NCI-H82 treated with DMSO at 0.1 percent for 48 hours (cell line): ENCODE data around the gene LAMC3.
A peak's percentile ranks its signal among the peaks of the same experiment; 100 is the strongest.

Experiments
- DNase-seq: peaks from one replicate; lab custom pipeline; 2025; ENCODE audit not compliant: unreplicated experiment; lab: John Stamatoyannopoulos, UW

The LAMC3 gene

DNA sequence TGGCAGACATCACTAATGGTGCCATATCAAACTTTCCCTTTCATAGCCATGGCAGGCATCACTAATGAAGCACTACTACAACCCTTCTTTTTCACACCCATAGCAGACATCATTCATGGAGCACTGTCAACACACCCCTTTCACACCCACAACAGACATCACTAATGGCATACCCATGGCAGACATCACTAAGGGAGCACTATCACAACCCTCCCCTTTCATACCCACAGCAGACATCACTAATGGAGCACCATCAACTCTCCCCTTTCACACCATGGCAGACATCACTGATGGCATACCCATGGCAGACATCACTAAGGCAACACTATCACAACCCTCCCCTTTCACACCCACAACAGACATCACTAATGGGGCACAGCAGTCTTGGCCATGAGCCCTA, 33.7 kb downstream of the LAMC3 start:
- no peak for DNase-seq

DNA sequence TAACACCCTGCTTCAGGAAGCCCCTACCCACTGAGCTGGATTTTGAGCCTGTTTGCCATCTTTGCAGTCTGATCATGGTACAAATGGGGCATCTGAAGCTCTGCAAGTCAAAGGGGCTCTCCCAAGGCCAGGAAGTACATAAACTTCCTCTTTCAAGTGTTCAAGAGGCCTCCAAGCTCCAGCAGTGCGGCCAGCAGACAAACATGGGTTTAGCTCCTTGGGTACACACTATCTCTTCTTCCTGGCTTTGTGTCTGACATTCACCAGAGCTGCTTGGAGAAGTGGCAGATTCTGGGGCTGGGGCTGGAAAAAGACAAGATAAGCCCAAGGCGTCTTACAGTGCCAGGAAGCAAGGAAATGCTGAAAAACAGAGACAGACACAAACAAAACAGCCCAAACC, 34.1 kb downstream of the LAMC3 start:
- DNase-seq: no peak

DNA sequence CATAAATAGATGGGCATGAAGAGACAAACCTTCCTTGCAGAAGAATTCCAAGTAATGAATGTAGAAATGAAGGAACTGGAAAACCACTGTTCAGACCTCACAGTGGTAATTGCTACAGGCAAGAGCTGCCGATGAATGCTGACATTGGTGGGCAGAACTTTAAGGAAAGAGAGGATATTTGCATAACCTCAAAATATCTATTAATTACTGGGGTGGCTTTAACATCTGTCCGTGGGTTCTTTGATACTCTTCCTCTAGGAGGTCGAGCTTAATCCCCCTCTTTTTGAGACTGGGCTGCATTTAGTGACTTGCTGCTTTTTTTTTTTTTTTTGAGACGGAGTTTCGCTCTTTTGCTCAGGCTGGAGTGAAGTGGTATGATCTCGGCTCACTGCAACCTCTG, 34.7 kb downstream of the LAMC3 start:
- DNase-seq: no peak

DNA sequence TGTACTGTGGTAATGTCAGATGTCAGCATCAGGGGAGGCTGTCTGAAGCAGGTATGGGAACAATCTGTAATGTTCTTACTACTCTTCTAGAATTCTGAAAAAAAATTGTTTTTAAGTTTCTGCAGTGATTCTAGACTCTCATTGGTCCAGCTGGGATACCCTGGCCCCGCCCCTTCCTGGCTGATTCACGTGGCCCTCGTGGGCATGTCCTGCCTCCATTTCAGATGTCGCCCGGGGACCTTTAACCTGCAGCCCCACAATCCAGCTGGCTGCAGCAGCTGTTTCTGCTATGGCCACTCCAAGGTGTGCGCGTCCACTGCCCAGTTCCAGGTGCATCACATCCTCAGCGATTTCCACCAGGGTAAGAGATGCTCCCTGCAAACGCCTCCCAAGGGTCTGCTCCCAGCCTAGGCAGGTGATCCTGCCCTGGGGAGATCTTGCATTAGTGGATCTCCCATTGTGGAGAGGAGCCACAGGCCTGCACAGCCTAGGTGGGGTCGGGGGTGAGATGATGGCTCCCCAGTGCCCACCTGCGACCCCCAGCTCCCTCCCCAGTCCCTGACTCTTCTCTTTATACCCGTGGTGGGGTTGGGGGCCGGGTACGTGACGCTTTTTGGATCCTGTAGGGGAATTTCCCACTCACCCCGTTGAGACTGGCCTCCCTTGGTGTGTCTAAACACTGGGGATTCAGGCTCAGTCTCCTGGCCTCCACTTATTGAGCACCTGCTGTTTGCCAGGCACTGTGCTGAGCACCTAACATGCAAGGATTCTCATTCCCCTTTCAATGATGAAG, 36.5 kb downstream of the LAMC3 start:
- DNase-seq: no peak

DNA sequence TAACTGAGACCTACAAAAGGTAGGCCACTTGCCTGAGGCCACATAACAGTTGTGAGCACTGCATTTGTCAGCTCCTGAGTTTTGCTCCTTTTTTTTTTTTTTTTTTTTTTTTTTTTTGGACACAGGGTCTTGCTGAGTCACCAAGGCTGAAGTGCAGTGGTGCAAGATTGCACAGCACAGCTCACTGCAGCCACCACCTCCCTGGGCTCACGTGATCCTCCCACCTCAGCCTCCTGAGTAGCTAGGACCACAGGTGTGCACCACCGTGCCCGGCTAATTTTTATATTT, 37.1 kb downstream of the LAMC3 start:
- DNase-seq: no peak

DNA sequence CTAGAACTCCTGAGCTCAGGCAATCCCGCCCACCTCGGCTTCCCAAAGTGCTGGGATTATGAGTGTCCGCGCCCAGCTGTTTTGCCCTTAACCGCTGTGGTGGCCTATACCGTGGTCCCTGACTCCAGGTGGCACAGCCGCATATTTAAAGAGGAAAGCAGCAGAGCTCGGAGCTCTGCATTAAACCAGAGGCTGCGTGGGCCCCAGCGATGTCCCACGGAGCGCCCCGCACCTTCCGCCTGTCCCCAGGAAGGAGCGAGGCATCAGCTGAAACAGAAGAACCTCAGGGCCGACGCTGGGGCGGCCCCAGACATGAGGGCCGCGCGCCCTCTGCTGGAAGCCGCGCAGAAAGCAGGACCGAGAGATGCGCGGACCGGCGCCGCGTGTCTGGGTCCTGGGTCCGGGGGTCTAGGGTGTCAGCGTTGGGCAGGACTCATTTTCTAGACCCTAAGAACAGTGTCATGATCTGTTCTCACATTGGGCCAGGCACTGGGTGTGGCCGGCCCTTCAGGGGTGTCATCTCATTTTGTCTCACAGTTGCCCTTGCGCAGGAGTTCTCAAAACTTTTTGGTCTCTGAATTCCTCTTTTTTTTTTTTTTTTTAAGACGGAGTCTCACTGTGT, 37.7 kb downstream of the LAMC3 start:
- DNase-seq: peak; percentile 23

DNA sequence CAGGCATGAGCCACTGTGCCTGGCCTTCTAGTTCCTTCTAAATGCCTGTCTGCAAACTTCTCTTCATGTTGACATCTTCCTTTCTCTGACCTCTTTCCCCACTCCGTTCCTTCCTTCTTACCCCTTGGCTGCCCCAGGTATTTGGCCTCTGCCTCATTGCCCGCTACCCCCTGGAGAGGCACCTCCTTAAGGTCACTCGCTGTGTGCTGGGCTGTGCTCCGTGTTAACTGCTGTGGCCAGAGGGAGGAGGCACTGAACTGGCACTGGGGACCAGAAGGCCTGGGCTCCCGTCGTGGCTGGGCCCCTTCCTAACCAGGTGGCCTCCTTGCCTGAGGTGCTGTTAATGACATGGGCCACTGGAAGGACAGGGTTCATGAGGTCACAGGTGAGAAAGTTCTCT, 39.4 kb downstream of the LAMC3 start:
- no peak for DNase-seq

DNA sequence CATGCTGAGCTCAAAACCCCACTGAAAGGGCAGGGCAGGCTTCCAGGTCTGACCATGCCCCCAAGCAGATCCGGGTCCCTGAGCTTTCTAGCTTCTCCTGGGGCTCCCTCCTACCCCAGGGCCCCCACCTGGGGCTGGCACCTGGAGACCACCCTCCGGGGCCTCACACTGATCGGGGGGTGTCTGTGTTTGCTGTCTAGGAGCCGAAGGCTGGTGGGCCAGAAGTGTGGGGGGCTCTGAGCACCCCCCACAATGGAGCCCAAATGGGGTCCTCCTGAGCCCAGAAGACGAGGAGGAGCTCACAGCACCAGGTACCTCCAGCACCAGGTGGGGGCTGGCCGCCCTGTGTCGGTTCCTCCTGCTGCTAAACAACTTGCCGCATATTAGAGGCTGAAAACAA, 39.8 kb downstream of the LAMC3 start:
- DNase-seq: no peak

DNA sequence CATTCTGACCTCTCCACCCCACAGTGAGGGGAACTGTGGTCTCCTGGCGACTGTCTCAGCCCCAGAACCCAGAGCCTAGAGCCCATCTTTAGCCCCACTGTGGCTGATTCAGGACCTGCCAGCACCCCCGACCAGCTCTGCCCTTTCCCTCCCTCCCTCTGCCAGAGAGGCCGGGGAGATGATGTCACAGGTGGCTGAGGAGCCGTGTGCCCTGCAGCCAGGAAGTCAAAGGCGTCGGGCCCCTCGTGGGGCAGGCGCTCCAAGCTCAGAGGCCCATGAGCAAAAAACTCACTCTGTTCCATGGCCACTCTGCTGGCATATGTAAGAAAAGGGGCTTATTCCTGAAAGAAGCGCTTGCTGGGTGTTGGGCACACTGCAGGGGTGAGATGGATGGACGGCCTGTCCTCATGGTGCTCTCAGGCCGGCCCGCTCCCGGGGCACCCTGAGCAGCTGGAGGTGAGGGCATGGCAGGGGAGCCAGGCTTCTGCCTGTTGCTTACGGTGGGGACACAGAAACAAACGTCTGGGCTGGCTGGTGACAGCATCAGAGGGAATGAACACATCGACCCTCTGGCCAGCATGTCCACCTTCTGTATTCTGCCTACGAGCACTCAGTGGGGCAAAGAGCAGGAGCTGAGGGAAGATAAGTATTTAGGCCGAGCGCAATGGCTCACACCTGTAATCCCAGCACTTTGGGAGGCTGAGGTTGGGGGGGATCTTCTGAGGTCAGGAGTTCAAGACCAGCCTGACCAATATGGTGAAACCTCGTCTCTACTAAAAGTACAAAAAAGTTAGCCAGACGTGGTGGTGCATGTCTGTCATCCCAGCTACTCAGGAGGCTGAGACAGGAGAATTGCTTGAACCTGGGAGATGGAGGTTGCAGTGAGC, 41.1 kb downstream of the LAMC3 start:
- DNase-seq: no peak

DNA sequence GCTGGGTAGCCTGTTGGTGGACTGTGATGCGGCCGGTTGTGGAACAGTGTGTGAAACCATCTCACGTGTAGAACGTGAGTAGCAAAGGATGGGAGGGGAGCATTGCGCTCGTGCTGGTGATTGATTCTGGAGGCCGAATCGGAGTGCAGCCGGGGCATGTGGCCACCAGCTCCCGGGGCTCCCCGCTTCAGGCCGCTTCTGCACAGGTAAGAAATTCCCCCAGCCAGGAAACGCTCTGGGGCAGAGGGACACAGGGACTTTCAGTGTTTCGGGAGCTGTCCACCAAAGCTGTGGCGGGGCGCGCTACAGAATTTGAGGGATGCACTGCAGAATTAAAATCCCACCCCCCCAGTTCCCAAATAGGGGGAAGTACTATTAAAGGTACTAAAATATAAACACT, 41.9 kb downstream of the LAMC3 start:
- DNase-seq: no peak

DNA sequence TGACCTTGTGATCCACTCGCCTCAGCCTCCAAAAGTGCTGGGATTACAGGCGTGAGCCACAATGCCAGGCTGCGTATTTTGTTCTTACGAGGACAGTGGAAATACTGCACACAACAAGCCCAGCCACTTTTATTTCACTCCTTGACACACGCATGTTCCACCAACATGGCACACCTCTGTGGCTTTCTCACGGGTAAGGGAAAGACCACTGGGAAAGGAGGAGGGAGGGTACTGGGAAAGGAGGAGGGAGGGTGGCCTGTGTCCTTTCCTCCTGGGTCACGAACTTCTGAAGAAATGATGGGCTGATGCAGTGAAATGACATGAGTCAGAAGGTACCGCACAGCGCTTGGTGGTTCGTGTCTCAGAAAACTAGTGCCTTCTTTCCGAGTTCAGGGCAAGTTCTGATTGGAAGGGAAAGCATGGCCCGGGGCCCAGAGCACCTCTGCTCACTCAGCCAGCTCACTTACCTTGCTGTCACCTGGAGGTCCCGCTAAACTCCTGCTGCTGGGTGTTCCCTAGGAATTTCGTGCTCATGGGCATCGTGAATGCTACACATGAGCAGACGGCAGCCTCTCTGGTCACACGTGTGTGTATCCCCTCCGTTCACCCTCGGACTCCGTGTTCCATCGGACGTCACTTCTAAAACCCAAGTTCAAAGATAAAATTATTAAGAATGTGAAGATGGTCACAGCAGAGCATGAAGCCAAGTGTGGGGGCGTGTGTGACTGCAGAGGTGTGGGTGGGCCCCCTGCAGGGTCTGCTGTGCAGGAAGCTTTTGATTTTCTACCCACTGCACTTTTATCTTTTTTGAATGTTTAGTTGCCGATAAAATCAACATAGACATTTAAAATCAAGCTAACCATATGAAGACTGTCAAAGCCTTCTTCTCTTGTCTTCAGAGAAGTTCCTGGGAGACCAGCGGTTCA, 42.9 kb downstream of the LAMC3 start:
- no peak for DNase-seq

DNA sequence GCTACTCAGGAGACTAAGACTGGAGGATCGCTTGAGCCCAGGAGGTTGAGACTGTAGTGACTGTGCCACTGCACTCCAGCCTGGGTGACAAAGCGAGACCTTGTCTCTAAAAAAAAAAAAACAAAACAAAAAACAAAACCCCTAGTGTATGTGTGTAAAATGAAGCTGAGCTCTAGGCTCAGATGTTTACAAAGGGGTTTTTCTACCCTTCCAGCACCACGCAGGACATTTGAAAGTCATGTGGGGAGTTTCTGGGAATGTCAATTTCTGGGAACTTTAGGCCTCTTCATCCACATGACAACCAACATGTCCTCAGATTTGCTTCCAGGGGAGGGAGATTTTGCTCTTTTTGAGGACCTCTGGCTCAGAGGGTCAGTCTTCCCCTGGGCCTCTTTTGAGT, 44.9 kb downstream of the LAMC3 start:
- no peak for DNase-seq

DNA sequence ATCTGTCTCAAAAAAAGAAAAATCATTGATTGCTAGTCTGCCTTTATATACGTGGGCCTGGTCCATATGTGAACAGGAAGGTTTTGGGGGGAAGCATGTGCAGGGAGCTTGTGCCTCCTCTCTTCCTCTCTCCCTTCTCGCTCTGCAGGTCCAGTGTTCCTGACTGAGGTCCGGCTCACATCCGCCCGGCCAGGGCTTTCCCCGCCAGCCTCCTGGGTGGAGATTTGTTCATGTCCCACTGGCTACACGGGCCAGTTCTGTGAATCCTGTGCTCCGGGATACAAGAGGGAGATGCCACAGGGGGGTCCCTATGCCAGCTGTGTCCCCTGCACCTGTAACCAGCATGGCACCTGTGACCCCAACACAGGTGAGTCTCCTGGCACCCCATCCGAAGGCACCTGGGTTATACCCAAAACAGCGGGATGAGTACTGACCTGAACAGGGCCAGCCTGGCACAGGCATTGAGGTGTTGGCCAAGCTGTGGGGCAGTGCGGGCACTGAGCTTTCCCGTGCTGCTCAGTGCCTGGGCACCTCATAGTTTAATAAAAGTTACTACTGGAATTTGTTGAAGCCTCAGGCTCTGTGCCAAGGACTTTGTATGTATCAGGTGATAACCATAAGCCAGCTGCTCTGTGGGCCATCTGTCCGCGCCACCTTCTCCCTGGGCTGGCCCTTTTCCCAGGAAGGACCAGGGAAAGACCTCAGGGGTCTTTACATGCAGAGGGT, 48.0 kb downstream of the LAMC3 start:
- no peak for DNase-seq

DNA sequence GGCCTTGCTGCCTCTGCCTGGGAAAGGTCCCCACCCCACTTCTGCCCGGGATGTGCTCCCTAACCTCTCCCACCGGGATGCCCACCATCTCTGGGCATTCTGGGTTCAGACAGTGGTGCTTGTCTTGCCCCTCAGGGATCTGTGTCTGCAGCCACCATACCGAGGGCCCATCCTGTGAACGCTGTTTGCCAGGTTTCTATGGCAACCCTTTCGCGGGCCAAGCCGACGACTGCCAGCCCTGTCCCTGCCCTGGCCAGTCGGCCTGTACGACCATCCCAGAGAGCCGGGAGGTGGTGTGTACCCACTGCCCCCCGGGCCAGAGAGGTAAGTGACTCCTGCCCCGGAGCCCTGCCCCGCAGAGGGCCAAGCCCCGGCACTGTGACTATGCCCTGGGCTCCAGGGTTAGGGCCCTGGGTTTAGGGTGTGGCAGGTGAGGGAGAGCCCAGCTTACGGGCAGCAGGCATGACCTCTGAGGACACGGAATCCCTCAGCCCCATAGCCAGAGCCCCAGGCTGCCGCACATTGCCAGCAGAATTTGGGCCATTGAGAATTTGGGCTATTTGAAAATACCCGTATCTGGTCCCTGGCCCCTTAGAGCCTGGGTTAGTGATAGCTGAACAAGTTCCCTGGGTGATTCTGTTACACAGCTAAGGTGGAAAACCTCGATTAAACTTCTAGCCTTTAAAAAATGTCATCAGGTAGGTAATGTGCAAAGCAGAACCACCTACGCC, 52.1 kb downstream of the LAMC3 start:
- DNase-seq: no peak

DNA sequence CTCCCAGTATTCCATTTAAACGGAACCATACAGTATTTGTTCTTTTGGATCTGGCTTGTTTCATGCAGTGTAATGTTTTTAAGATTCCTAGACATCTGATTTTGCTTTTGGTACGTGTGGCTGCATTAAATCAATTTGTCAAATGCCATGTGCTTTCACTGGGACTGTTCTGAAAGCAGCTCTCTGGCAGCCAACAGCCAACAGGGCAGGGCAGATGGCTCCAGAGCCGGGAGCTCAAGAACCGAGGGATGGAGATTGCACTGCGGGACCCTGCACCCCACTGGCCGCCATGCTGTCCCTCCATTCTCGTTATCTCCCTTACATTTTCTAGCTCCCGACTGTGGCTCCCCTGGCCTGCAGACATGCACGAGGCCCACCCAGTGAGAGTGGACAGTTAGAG, 54.0 kb downstream of the LAMC3 start:
- no peak for DNase-seq

DNA sequence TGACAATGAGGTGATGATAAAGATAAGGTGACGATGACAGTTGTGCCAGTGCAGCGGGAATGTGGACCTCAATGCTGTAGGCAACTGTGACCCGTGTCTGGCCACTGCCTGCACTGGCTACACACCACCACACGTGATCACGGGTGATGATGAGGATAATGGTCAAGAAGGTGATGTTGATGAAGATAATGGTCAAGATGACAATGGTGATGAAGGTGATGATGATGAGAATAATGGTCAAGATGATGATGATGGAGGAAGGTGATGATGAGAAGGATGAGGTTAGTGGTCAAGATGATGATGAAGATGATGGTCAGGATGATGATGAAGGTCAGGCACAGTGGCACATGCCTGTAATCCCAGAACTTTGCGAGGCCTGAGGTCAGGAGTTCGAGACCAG, 56.6 kb downstream of the LAMC3 start:
- DNase-seq: no peak

DNA sequence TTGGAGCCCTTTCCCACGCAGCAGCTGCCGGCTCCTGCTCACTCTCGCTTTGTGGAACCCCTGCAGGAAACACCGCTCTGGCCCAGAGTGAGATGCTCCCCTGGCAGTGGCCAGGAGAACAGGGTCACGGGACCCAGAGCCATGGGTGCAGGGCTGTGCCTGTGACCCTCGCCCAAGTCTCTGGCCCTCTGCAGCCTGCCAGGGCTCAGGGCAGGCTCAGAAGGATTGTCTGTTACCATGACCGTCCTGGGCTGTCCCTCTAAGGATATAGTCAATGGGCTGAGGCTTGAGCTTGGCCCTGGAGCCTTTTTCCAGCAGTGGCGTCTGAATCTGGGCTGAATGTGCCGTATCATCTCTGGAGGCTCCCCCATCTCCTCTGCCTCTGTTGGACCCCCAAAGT, 58.7 kb downstream of the LAMC3 start:
- no peak for DNase-seq

DNA sequence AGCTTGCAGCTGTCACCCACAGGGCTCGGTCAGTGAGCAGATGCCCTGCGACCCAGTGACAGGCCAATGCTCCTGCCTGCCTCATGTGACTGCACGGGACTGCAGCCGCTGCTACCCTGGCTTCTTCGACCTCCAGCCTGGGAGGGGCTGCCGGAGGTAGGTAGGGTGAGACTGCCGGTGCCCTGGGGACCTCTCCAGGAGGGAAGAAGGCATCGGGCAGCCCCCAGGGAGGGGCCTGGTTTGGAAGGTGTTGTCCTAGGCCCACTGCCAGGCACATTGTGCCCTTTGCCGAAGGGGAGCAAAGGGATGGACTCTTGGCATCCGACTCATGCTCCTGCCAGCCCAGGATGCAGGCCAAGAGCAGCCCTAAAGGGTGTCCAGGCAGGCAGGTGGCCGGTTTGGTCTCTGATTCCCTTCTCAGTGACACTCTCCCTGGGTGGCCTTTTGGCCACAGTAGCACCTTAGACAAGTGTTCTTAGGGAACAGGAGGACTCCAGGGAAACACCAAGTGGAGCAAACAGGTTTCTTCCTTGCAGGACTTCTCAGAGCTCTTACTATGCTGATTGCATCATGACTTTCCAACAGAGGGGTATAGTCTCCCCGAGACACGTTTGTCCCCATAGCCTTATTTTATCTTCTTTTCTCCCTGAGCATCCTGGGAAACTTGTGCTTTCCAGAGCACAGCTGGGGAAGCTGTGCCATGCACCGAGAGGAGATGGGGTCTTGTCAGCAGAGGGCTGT, 59.3 kb downstream of the LAMC3 start:
- DNase-seq: no peak

DNA sequence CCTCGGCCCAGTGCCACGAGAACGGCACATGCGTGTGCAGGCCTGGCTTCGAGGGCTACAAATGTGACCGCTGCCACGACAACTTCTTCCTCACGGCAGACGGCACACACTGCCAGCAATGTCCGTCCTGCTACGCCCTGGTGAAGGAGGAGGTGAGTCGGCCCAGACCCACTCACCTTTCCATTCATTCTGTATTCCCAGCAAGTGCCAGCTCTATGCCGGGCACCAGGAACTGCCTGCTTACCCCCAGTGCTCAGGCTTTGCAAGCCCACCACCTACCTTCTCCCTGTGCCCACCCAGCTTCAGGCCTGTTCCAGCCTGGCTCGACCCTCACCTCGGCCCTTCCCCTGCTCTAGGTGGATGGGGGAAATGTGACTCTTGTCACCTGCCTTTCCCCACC, 60.7 kb downstream of the LAMC3 start:
- no peak for DNase-seq
